H1 (cell line): Measurements from ENCODE around the gene DLEC1. TPM values are rescaled to one million over a fixed set of nuclear protein-coding genes. Genes with fewer than 3 reads are reported as not detected.
A peak's percentile ranks its signal among the peaks of the same experiment; 100 is the strongest.

Experiments
- CTCF ChIA-PET: fragments of 300-600 bp; sonication (Branson Sonifier 250); formaldehyde crosslinking; loops from one replicate; lab custom pipeline; 2021; ENCODE audit not compliant: partially characterized antibody; lab: Charles Lee
- POLR2A ChIA-PET: fragments of 300-600 bp; sonication (Branson Sonifier 250); formaldehyde crosslinking; loops from one replicate; lab custom pipeline; 2021; ENCODE audit warnings: inconsistent platforms; ENCODE audit not compliant: partially characterized antibody; lab: Charles Lee
- DNase-seq, 2 experiments: peaks; one replicate each; pipeline versions ENCODE4 v3.0.0 to v3.0.0-alpha.2; 2010 to 2022; ENCODE audit warnings: low spot score in 2 of 2, low read depth in 1 of 2, mixed read lengths in 1 of 2
- FAIRE-seq: peaks from 2 replicates; lab custom pipeline; 2011; peaks lifted over from hg19 to GRCh38; lab: Jason Lieb, UNC
- H2AFZ ChIP-seq: 2 replicates; pipeline ENCODE4 v1.8.1; 2012; ENCODE audit warnings: low read length, inconsistent platforms
- H2AK5ac ChIP-seq: 2 replicates; pipeline ENCODE4 v1.6.1; 2013; ENCODE audit warnings: low read depth, low read length
- H2BK120ac ChIP-seq: replicated peaks from 2 replicates; pipeline ENCODE3; 2013; ENCODE audit warnings: low read depth, low read length, inconsistent platforms
- H2BK12ac ChIP-seq: 2 replicates; pipeline ENCODE4 v1.6.1; 2013; ENCODE audit warnings: low read depth, low read length
- H2BK15ac ChIP-seq: 2 replicates; pipeline ENCODE4 v1.6.1; 2013; ENCODE audit warnings: low read length
- H2BK20ac ChIP-seq: 2 replicates; pipeline ENCODE4 v1.6.1; 2013; ENCODE audit warnings: low read length
- H2BK5ac ChIP-seq: 2 replicates; pipeline ENCODE4 v1.6.1; 2013; ENCODE audit warnings: low read depth, low read length
- H3K14ac ChIP-seq: 2 replicates; pipeline ENCODE4 v1.6.1; 2013; ENCODE audit warnings: inconsistent platforms; ENCODE audit not compliant: insufficient read length
- H3K18ac ChIP-seq: 2 replicates; pipeline ENCODE4 v1.6.1; 2013; ENCODE audit warnings: low read length; ENCODE audit errors: extremely low read depth
- H3K23ac ChIP-seq: 2 replicates; pipeline ENCODE4 v1.6.1; 2013; ENCODE audit warnings: inconsistent platforms; ENCODE audit not compliant: insufficient read length
- H3K23me2 ChIP-seq: 2 replicates; pipeline ENCODE4 v1.6.1; 2013; ENCODE audit warnings: low read depth, low read length
- H3K27ac ChIP-seq: 2 replicates; pipeline ENCODE4 v1.6.1; 2011; ENCODE audit warnings: low read depth, low read length, inconsistent platforms
- H3K27me3 ChIP-seq, 4 experiments: replicated peaks in 1 of 4; 1 replicate in 1 of 4; 2 replicates in 3 of 4; pipeline versions ENCODE4 v1.6.1 to v1.8.1; 2011 to 2013; ENCODE audit warnings: low read length in 3 of 4, mild to moderate bottlenecking in 3 of 4, inconsistent platforms in 2 of 4, mixed read lengths in 2 of 4, moderate library complexity in 1 of 4; ENCODE audit not compliant: control insufficient read depth in 3 of 4, insufficient read depth in 3 of 4; ENCODE audit errors: extremely low read depth in 1 of 4
- H3K36me3 ChIP-seq, 4 experiments: 2 replicates each; pipeline versions ENCODE4 v1.6.1 to v1.8.1; 2011 to 2013; ENCODE audit warnings: mild to moderate bottlenecking in 4 of 4, low read length in 3 of 4, moderate library complexity in 2 of 4, control low read depth in 1 of 4, inconsistent platforms in 1 of 4; ENCODE audit not compliant: insufficient read depth in 4 of 4, control insufficient read depth in 2 of 4
- H3K4ac ChIP-seq: replicated peaks from 2 replicates; pipeline ENCODE3; 2013; ENCODE audit warnings: low read length, low read depth, mixed read lengths, inconsistent platforms; ENCODE audit not compliant: insufficient read length
- H3K4me1 ChIP-seq, 4 experiments: replicated peaks in 1 of 4; 1 replicate in 1 of 4; 2 replicates in 3 of 4; pipeline versions ENCODE4 v1.6.1 to v1.8.1; 2011 to 2013; ENCODE audit warnings: low read length in 3 of 4, inconsistent platforms in 2 of 4, mixed read lengths in 1 of 4; ENCODE audit not compliant: insufficient read depth in 4 of 4, control insufficient read depth in 3 of 4
- H3K4me2 ChIP-seq, 2 experiments: 2 replicates each; pipeline versions ENCODE4 v1.6.1 to v1.8.1; 2011 to 2013; ENCODE audit warnings: low read depth in 2 of 2, low read length in 2 of 2, control low read depth in 1 of 2, inconsistent platforms in 1 of 2, mild to moderate bottlenecking in 1 of 2; ENCODE audit not compliant: insufficient read depth in 1 of 2
- H3K4me3 ChIP-seq, 4 experiments: fragments of 200-600, 300-600 bp in 1 of 4; sonication (generic), shearing (Covaris generic), sonication (Bioruptor Twin) in 1 of 4; 2 replicates each; pipeline versions ENCODE4 v1.5.1 to v1.8.1; 2011 to 2016; ENCODE audit warnings: low read length in 4 of 4, low read depth in 3 of 4, control low read depth in 2 of 4, inconsistent platforms in 2 of 4, mild to moderate bottlenecking in 2 of 4, mixed read lengths in 1 of 4, moderate library complexity in 1 of 4; ENCODE audit not compliant: insufficient read depth in 2 of 4; ENCODE audit errors: extremely low read depth in 1 of 4
- H3K56ac ChIP-seq: replicated peaks from 2 replicates; pipeline ENCODE3; 2013; ENCODE audit warnings: low read depth, mild to moderate bottlenecking, mixed read lengths, low read length, inconsistent platforms; ENCODE audit not compliant: insufficient read length
- H3K79me1 ChIP-seq: 2 replicates; pipeline ENCODE4 v1.6.1; 2013; ENCODE audit warnings: low read depth, low read length, control low read depth
- H3K79me2 ChIP-seq, 2 experiments: 2 replicates each; pipeline versions ENCODE4 v1.6.1 to v1.8.1; 2012 to 2013; ENCODE audit warnings: low read length in 2 of 2, mild to moderate bottlenecking in 2 of 2, inconsistent platforms in 1 of 2; ENCODE audit not compliant: insufficient read depth in 2 of 2, control insufficient read depth in 1 of 2
- H3K9ac ChIP-seq, 4 experiments: replicated peaks in 1 of 4; 1 replicate in 1 of 4; 2 replicates in 3 of 4; pipeline versions ENCODE4 v1.6.1 to v1.8.1; 2011 to 2013; ENCODE audit warnings: low read depth in 3 of 4, low read length in 3 of 4, control low read depth in 2 of 4, mild to moderate bottlenecking in 2 of 4, moderate library complexity in 2 of 4, inconsistent platforms in 1 of 4; ENCODE audit errors: extremely low read depth in 1 of 4
- H3K9me3 ChIP-seq, 2 experiments: 2 replicates each; pipeline versions ENCODE4 v1.6.1 to v1.8.1; 2012 to 2013; ENCODE audit warnings: mild to moderate bottlenecking in 2 of 2, moderate library complexity in 2 of 2, control low read depth in 1 of 2, inconsistent platforms in 1 of 2, low read depth in 1 of 2, low read length in 1 of 2, mixed read lengths in 1 of 2; ENCODE audit not compliant: insufficient read depth in 2 of 2
- H4K20me1 ChIP-seq, 2 experiments: replicated peaks in 1 of 2; 2 replicates each; pipeline versions ENCODE3 to v1.8.1; 2011 to 2013; ENCODE audit warnings: inconsistent platforms in 2 of 2, low read length in 2 of 2, mild to moderate bottlenecking in 1 of 2; ENCODE audit not compliant: insufficient read depth in 2 of 2, control insufficient read depth in 1 of 2
- H4K5ac ChIP-seq: 2 replicates; pipeline ENCODE4 v1.6.1; 2013; ENCODE audit warnings: low read length, low read depth, mixed read lengths, inconsistent platforms; ENCODE audit not compliant: insufficient read length
- H4K8ac ChIP-seq: 2 replicates; pipeline ENCODE4 v1.8.0; 2013; ENCODE audit warnings: mild to moderate bottlenecking, moderate library complexity, low read length, inconsistent platforms; ENCODE audit not compliant: insufficient read depth; ENCODE audit errors: extremely low read depth
- H4K91ac ChIP-seq: replicated peaks from 2 replicates; pipeline ENCODE3; 2013; ENCODE audit warnings: low read length, mixed read lengths, inconsistent platforms; ENCODE audit not compliant: insufficient read length
- CHD1 ChIP-seq: IDR thresholded peaks from 2 replicates; pipeline ENCODE4 v1.6.1; 2012; ENCODE audit warnings: low read depth, low read length, improper control_type of control experiment
- KDM4A ChIP-seq: IDR thresholded peaks from one replicate; pipeline ENCODE4 v1.7.1; 2012; ENCODE audit warnings: low read depth, mild to moderate bottlenecking, moderate library complexity, low read length, inconsistent platforms; ENCODE audit not compliant: severe bottlenecking
- RBBP5 ChIP-seq: IDR thresholded peaks from 2 replicates; pipeline ENCODE4 v1.7.1; 2012; ENCODE audit warnings: low read depth, mild to moderate bottlenecking, inconsistent platforms, low read length, moderate library complexity, borderline replicate concordance
- WGBS, 2 experiments: shearing (Covaris generic) in 1 of 2; methylation state at CpG; one replicate each; pipeline versions ENCODE4 v1.1.6 to v1.1.7; 2013 to 2015; ENCODE audit warnings: low lambda C conversion rate in 2 of 2, mixed read lengths in 2 of 2, inconsistent platforms in 1 of 2, low coverage in 1 of 2, missing lambda C conversion rate in 1 of 2; ENCODE audit not compliant: insufficient replicate concordance in 2 of 2, insufficient coverage in 1 of 2, insufficient read length in 1 of 2; ENCODE audit errors: extremely low coverage in 1 of 2, missing lambda C conversion rate in 1 of 2; 5-methylcytosine and 5-hydroxymethylcytosine counted together
- polyA plus RNA-seq, 7 experiments: library from polyadenylated mRNA; depleted of rRNA in 3 of 7; stranded (reverse) in 5 of 7; unstranded in 2 of 7; fragments of >200 nt in 5 of 7; fragments of 200-250 nt in 2 of 7; gene quantifications; 1 replicate in 5 of 7; 2 replicates in 1 of 7; 4 replicates in 1 of 7; pipeline versions ENCODE4 v1.2.1 to v1.2.3, GENCODE V29; 2011 to 2013; ENCODE audit warnings: missing spikeins in 2 of 7, mixed read lengths in 2 of 7
- total RNA-seq: library from RNA; stranded (reverse); fragmentation: NEBNext Ultra II Directional; extraction: Animal tissue kit (Norgen Biotek cat#: 25700); gene quantifications from 2 replicates; pipeline ENCODE4 v1.2.1, GENCODE V29; 2021

Gene DLEC1
- total and polyA plus RNA-seq, 2 of the 8 experiments (the other 6 are each of a cell fraction or from before 2014, with no cell fraction given), result 0.26 to 0.76 TPM

- H4K20me1 ChIP-seq, result peaks cover 0 to 2% of the 10 kb centered on the region in 2 experiments
- no peak for TF ChIP-seq KDM4A
- no peak for TF ChIP-seq CHD1
- no peak for TF ChIP-seq RBBP5
- TF ChIP-seq, all 59 proteins: peak for 0
- no peak overlapping the region for H2BK20ac ChIP-seq
- H3K4ac ChIP-seq, result no peak overlapping the region
- no peak overlapping the region for H3K27ac ChIP-seq
- no peaks in the 10 kb centered on the region for H3K79me2 ChIP-seq
- H3K36me3 ChIP-seq, result no peaks in the 10 kb centered on the region
- no peak overlapping the region for H3K4me2 ChIP-seq
- H3K79me1 ChIP-seq, result no peaks in the 10 kb centered on the region
- no peaks in the 10 kb centered on the region for H3K27me3 ChIP-seq
- H2BK120ac ChIP-seq, result no peak overlapping the region
- H3K4me1 ChIP-seq, result no peaks in the 10 kb centered on the region
- no peak overlapping the region for H2BK12ac ChIP-seq
- H3K14ac ChIP-seq, result no peak overlapping the region
- no peak overlapping the region for H4K91ac ChIP-seq
- H4K8ac ChIP-seq, result peak overlapping the region; percentile 0; the same call in 1 of the 2 replicates
- H2AFZ ChIP-seq, result no peak overlapping the region
- no peak overlapping the region for H2BK15ac ChIP-seq
- no peak overlapping the region for H3K9ac ChIP-seq
- H3K56ac ChIP-seq, result no peak overlapping the region
- no peaks in the 10 kb centered on the region for H3K23me2 ChIP-seq
- no peak overlapping the region for H2AK5ac ChIP-seq
- ChIA-PET CTCF (interaction anchor here (0.6 to 5.5 kb wide), 10 partner anchors 10 to 385 kb away, joined by 3 to 44 read pairs (median 4); no protein-coding TSS in a partner anchor), POLR2A (interaction anchor here (0.9 to 3.4 kb wide), 3 partner anchors 11 to 70 kb away, joined by 3 to 20 read pairs (median 4); partner anchors contain the start of gene DLEC1)
- H3K18ac ChIP-seq, result no peak overlapping the region
- H4K5ac ChIP-seq, result no peak overlapping the region
- H3K9me3 ChIP-seq, result 0 out of 4 replicates have a peak, but pooled peaks cover 0 to 5% of the 10 kb centered on the region in 2 experiments
- FAIRE-seq (no peak), DNase-seq (no peak)
- no peak overlapping the region for H2BK5ac ChIP-seq
- H3K4me3 ChIP-seq, result no peak overlapping the region
- 84% methylated on average over 10 of the region's 11 CpGs; no CpG with 5 or more reads in 1 of the 2 experiments for WGBS, 2 experiments
- H3K23ac ChIP-seq, result no peak overlapping the region
These were observed 69.9 kb downstream of the DLEC1 start for GRCh38 chr3:38108649-38109579.
